Thymus (tissue), 11 donors: Measurements from ENCODE around the gene LRRC8B. TPM values are rescaled to one million over a fixed set of nuclear protein-coding genes. Genes with fewer than 3 reads are reported as not detected.
A peak's percentile ranks its signal among the peaks of the same experiment; 100 is the strongest.

Source experiments
- DNase-seq, 9 donors: peaks; one replicate each; pipeline ENCODE4 v3.0.0-alpha.2; 2013; ENCODE audit warnings: low spot score in 9 of 9, low read depth in 6 of 9, missing footprints in 1 of 9
- H3K27ac ChIP-seq, 2 donors: one replicate each; pipeline ENCODE4 v1.5.1; 2013; ENCODE audit warnings: control low read depth in 1 of 2, low read depth in 1 of 2, low read length in 1 of 2, mild to moderate bottlenecking in 1 of 2, moderate library complexity in 1 of 2
- H3K27me3 ChIP-seq, 2 donors: one replicate each; pipeline ENCODE4 v1.5.1; 2013; ENCODE audit warnings: low read length in 1 of 2; ENCODE audit not compliant: control insufficient read depth in 2 of 2, insufficient read depth in 1 of 2
- H3K36me3 ChIP-seq, 2 donors: one replicate each; pipeline ENCODE4 v1.5.1; 2013; ENCODE audit warnings: low read length in 1 of 2, mild to moderate bottlenecking in 1 of 2, moderate library complexity in 1 of 2; ENCODE audit not compliant: control insufficient read depth in 2 of 2, insufficient read depth in 2 of 2
- H3K4me1 ChIP-seq, 2 donors: one replicate each; pipeline ENCODE4 v1.5.1; 2013; ENCODE audit warnings: low read length in 2 of 2; ENCODE audit not compliant: control insufficient read depth in 2 of 2, insufficient read depth in 2 of 2
- H3K4me3 ChIP-seq, 2 donors: one replicate each; pipeline ENCODE4 v1.5.1; 2013; ENCODE audit warnings: low read length in 2 of 2, control low read depth in 1 of 2, mild to moderate bottlenecking in 1 of 2
- H3K9me3 ChIP-seq, 2 donors: one replicate each; pipeline ENCODE4 v1.5.1; 2013; ENCODE audit warnings: low read length in 1 of 2, mild to moderate bottlenecking in 1 of 2; ENCODE audit not compliant: control insufficient read depth in 2 of 2, insufficient read depth in 1 of 2
- WGBS: extraction: QIAGEN DNeasy Blood & Tissue Kit; methylation state at CpG from one replicate; pipeline ENCODE4 v1.1.7; 2013; 5-methylcytosine and 5-hydroxymethylcytosine counted together
- polyA plus RNA-seq: library from polyadenylated mRNA; stranded (reverse); fragments of 200-250 nt; gene quantifications from one replicate; pipeline ENCODE4 v1.2.3, GENCODE V29; 2013
- total RNA-seq: library from RNA; stranded (reverse); fragments of 120-200 nt; gene quantifications from one replicate; pipeline ENCODE4 v1.2.4, GENCODE V29; 2013
- donor health status: healthy.

The LRRC8B gene
- total and polyA plus RNA-seq, 2 donors: 3.5 to 4.7 TPM

DNA sequence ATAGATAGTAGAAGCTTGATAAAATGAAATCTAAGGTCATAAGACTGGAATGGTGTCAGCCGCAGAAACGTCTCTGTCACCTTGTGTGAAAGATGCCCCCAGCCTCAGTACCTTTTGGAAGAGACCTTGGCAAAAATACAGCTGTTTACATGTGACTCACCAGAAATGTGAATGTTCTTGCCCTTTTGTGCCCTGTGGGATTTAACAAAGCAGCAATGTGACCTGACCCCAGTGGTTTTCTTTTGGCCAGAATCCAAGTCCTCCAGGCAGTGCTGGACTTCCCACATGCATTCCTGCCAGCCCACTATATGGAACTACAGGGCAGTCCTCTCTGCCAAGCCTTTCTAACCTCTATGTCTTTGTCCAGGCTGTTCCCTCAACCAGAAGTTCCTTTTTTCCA is 81.1 kb downstream of the LRRC8B start:
- WGBS: 98% methylated on average over 2 of the region's 2 CpGs
- Histone ChIP-seq H3K27me3 (no peaks in the 10 kb centered on the region), H3K27ac (no peak overlapping the region), H3K4me3 (no peak overlapping the region), H3K36me3 (no peaks in the 10 kb centered on the region), H3K4me1 (peaks cover 5 to 28% of the 10 kb centered on the region in 2 donors), H3K9me3 (peaks cover 0 to 3% of the 10 kb centered on the region in 2 donors)
- no peak for DNase-seq

DNA sequence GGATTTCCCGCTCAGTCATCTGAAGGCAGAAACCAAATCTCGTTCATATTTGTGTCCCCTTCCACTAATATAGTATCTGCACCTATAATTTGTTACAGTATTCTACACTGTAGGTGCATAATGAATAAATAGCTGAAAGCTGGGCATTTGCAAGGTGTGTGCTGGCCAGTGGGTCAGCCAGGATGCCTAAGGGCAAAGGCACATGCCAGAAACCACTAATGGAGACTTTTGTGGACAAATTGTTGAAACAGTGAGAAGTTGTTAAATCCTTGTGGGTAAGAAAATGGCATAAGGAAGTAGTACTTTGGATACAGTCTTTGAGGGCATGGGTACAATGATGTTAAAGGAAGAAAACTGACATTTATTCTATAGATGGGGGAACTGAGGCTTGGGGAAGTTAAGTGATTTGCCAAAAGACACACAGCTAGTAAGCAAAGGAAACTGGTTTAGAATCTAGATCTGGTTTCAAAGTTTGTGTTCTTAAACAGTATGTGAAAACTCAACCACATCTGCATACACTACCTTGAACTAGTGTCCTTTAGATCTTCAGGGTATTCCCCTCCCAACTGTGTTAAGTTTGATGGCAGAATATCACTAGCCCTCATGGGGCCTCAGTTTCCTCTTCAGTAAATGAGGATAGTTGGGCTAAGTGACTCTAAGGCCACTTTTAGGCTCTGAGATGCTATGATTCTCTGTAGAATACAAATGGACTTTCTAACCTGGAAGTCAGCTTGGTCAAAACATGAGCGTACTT is 81.8 kb downstream of the LRRC8B start:
- Histone ChIP-seq H3K4me1 (peaks cover 6 to 34% of the 10 kb centered on the region in 2 donors), H3K27ac (peak overlapping the region; percentile 48 to 82)
- 97% methylated on average over 3 of the region's 3 CpGs for WGBS

GRCh38 chr1:89607156-89607555 is 82.5 kb downstream of the LRRC8B start:
- Histone ChIP-seq H3K4me3 (no peak overlapping the region), H3K27me3 (no peaks in the 10 kb centered on the region), H3K4me1 (peaks cover 6 to 34% of the 10 kb centered on the region in 2 donors), H3K36me3 (no peaks in the 10 kb centered on the region), H3K27ac (peak overlapping the region; percentile 48 to 82), H3K9me3 (peaks cover 0 to 3% of the 10 kb centered on the region in 2 donors)
- 71% methylated on average over 2 of the region's 2 CpGs for WGBS
- peak in 3 of 9 donors; percentile 33 to 75 (median 37) for DNase-seq

More for the DNA sequence above, 81.8 kb downstream of the LRRC8B start:
- DNase-seq: peak in 2 of 9 donors; percentile 34 to 58
- no peaks in the 10 kb centered on the region for H3K36me3 ChIP-seq
- H3K27me3 ChIP-seq: no peaks in the 10 kb centered on the region
- no peak overlapping the region for H3K4me3 ChIP-seq
- H3K9me3 ChIP-seq: peaks cover 0 to 3% of the 10 kb centered on the region in 2 donors

GRCh38 chr1:89607586-89608318 is 83.1 kb downstream of the LRRC8B start:
- Histone ChIP-seq H3K27ac (peak overlapping the region in 1 of 2 donors; percentile 73), H3K27me3 (no peaks in the 10 kb centered on the region), H3K9me3 (peaks cover 0 to 3% of the 10 kb centered on the region in 2 donors), H3K4me3 (no peak overlapping the region), H3K36me3 (no peaks in the 10 kb centered on the region), H3K4me1 (peaks cover 6 to 34% of the 10 kb centered on the region in 2 donors)
- no peak for DNase-seq
- WGBS: 91% methylated on average over 5 of the region's 5 CpGs

- Histone ChIP-seq H3K4me1 (peaks cover 6 to 32% of the 10 kb centered on the region in 2 donors), H3K36me3 (no peaks in the 10 kb centered on the region), H3K9me3 (peaks cover 0 to 3% of the 10 kb centered on the region in 2 donors), H3K4me3 (no peak overlapping the region), H3K27ac (peak overlapping the region in 1 of 2 donors; percentile 73), H3K27me3 (no peaks in the 10 kb centered on the region)
- DNase-seq: peak in 1 of 9 donors; percentile 40
- WGBS: 90% methylated on average over 9 of the region's 9 CpGs
Observed at GRCh38 chr1:89608319-89608983, 83.8 kb downstream of the LRRC8B start.

GRCh38 chr1:89608984-89609725 is 84.5 kb downstream of the LRRC8B start:
- Histone ChIP-seq H3K9me3 (peaks cover 0 to 3% of the 10 kb centered on the region in 2 donors), H3K36me3 (no peaks in the 10 kb centered on the region), H3K27me3 (no peaks in the 10 kb centered on the region), H3K4me1 (peaks cover 6 to 32% of the 10 kb centered on the region in 2 donors), H3K27ac (peak overlapping the region in 1 of 2 donors; percentile 72), H3K4me3 (no peak overlapping the region)
- WGBS: 94% methylated on average over 20 of the region's 20 CpGs
- no peak for DNase-seq

DNA sequence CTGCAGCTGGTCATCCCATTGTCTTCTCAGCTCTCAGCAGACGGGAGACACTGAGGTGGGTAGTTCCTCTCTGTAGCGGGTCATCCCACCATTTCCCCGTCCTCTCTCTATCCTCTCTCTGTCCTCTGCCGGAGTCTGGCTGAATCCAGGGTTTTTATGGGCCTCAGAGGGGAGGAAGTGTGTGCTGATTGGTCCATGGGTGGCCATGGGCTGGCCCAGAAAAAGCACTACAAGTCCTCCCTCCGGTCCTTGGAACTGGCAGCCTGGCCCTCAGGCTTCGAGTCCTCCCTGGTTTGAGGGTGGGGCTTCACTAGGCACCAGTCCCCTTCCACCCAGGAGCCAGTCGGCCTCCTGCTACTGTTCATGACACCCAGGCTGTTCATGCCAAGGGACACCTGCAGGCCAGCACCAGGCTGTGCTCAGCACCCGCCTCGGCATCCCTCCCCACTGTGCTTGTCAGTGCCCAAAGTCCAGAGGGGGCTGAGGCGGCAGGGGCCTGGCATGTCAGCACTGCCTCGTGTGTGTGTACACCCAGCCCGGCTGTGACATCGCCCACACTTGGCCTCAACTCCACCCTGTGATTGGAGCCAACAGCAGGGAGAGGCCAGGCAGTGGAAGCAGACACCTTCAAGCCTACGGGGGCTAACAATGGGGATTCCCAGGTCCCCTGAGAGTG is 85.3 kb downstream of the LRRC8B start:
- DNase-seq: no peak
- Histone ChIP-seq H3K4me1 (peaks cover 6 to 32% of the 10 kb centered on the region in 2 donors), H3K9me3 (peaks cover 0 to 3% of the 10 kb centered on the region in 2 donors), H3K4me3 (no peak overlapping the region), H3K27me3 (no peaks in the 10 kb centered on the region), H3K36me3 (no peaks in the 10 kb centered on the region), H3K27ac (peak overlapping the region in 1 of 2 donors; percentile 1)
- 94% methylated on average over 14 of the region's 14 CpGs for WGBS

DNA sequence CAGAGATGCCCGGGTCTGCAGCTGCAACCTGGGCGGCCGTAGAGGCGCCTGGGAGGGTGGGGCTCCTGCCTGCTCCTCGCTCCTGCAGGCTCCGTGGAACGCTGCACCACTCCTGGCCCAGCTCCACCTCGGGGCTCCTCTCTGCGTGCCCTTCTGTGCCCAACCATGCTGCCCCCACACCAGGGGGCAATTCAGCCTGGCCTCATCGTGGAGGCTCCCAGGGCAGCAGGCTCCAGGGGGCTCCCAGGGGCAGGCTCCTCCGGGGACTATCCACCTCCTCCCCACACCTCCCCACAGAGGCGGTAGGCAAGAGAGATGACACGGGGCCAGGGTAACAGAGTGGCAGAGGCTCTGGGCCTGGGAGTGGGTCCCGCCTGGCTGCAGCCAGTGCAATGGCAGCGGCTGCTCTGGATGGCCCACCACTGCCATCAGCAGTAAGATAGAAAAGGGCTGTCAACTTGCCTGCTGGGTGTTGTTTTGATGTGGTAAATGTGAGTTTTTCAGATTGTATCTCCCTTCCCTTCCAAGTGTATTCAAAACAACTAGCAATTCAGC is 85.9 kb downstream of the LRRC8B start:
- DNase-seq: peak in 3 of 9 donors; percentile 48 to 80 (median 58)
- H3K4me1 ChIP-seq: peaks cover 6 to 28% of the 10 kb centered on the region in 2 donors
- no peaks in the 10 kb centered on the region for H3K36me3 ChIP-seq
- peaks cover 0 to 3% of the 10 kb centered on the region in 2 donors for H3K9me3 ChIP-seq
- no peak overlapping the region for H3K4me3 ChIP-seq
- H3K27me3 ChIP-seq: no peaks in the 10 kb centered on the region
- WGBS: 82% methylated on average over 15 of the region's 15 CpGs
- peak overlapping the region in 1 of 2 donors; percentile 21 for H3K27ac ChIP-seq
